HL-60 (cell line): Measurements from ENCODE around the gene IL12RB2.

Experiments used
- GABPA ChIP-seq: IDR thresholded peaks from 2 replicates; pipeline ENCODE4 v1.6.1; 2012; ENCODE audit warnings: low read depth
- SPI1 ChIP-seq: IDR thresholded peaks from 2 replicates; pipeline ENCODE4 v1.6.1; 2012; ENCODE audit warnings: low read depth, mild to moderate bottlenecking, borderline replicate concordance
- TF ChIP-seq, protein P1 (sequence below): IDR thresholded peaks from one replicate; pipeline ENCODE4 v1.5.1; 2011; ENCODE audit warnings: low read length, control low read depth, inconsistent platforms; ENCODE audit not compliant: insufficient read depth
- TF ChIP-seq, protein P2 (sequence below): IDR thresholded peaks from 2 replicates; pipeline ENCODE4 v1.6.1; 2012; ENCODE audit warnings: low read depth; ENCODE audit not compliant: insufficient replicate concordance

DNA sequence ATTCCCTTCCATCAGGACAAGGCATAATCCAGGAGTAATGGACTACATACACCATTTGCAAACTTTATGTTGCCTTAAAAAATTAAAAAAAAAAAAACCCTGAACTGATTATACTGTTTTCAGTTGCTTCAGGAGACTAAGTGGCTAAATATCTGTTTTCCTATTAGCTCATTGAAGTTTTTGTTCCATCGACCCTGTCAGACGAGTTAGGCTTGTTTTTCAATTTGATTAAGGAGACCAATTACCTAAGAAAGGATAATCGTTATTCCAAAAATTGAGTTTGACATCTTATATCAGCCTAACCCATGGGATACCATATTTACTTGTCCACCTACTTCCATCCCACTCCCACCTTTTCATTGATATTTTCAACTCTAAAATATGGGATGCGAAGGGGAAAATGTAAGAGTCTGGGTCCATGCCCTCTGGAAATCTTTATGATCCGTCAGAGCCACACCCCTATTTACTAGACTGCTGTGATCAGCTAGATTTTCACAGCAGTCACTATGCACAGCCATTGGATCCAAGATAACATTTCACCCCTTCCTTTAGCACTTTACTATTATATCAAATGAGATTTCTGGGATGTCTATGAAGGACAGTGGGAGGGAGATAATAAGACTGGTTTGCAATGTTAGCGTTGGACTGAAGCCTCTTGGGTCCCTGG, 41.0 kb downstream of the IL12RB2 start:
- TF ChIP-seq, protein P1, sequence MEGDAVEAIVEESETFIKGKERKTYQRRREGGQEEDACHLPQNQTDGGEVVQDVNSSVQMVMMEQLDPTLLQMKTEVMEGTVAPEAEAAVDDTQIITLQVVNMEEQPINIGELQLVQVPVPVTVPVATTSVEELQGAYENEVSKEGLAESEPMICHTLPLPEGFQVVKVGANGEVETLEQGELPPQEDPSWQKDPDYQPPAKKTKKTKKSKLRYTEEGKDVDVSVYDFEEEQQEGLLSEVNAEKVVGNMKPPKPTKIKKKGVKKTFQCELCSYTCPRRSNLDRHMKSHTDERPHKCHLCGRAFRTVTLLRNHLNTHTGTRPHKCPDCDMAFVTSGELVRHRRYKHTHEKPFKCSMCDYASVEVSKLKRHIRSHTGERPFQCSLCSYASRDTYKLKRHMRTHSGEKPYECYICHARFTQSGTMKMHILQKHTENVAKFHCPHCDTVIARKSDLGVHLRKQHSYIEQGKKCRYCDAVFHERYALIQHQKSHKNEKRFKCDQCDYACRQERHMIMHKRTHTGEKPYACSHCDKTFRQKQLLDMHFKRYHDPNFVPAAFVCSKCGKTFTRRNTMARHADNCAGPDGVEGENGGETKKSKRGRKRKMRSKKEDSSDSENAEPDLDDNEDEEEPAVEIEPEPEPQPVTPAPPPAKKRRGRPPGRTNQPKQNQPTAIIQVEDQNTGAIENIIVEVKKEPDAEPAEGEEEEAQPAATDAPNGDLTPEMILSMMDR = no peak
- TF ChIP-seq, protein P2, sequence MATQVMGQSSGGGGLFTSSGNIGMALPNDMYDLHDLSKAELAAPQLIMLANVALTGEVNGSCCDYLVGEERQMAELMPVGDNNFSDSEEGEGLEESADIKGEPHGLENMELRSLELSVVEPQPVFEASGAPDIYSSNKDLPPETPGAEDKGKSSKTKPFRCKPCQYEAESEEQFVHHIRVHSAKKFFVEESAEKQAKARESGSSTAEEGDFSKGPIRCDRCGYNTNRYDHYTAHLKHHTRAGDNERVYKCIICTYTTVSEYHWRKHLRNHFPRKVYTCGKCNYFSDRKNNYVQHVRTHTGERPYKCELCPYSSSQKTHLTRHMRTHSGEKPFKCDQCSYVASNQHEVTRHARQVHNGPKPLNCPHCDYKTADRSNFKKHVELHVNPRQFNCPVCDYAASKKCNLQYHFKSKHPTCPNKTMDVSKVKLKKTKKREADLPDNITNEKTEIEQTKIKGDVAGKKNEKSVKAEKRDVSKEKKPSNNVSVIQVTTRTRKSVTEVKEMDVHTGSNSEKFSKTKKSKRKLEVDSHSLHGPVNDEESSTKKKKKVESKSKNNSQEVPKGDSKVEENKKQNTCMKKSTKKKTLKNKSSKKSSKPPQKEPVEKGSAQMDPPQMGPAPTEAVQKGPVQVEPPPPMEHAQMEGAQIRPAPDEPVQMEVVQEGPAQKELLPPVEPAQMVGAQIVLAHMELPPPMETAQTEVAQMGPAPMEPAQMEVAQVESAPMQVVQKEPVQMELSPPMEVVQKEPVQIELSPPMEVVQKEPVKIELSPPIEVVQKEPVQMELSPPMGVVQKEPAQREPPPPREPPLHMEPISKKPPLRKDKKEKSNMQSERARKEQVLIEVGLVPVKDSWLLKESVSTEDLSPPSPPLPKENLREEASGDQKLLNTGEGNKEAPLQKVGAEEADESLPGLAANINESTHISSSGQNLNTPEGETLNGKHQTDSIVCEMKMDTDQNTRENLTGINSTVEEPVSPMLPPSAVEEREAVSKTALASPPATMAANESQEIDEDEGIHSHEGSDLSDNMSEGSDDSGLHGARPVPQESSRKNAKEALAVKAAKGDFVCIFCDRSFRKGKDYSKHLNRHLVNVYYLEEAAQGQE = no peak
- TF ChIP-seq GABPA (no peak), SPI1 (no peak)
